Tibial nerve (tissue), 4 donors: Measurements from ENCODE around the gene DENND1A.

Source experiments
- EP300 ChIP-seq, 2 donors: sonication (generic); formaldehyde crosslinking; IDR thresholded peaks; one replicate each; pipeline ENCODE4 v1.6.1; 2017; ENCODE audit warnings: antibody characterized with exemption in 2 of 2, mild to moderate bottlenecking in 1 of 2
- POLR2A ChIP-seq, 2 donors: fragments of 450-650 bp; IDR thresholded peaks; one replicate each; pipeline ENCODE4 v1.6.1; 2017; ENCODE audit warnings: antibody characterized with exemption in 2 of 2, mild to moderate bottlenecking in 2 of 2, moderate library complexity in 2 of 2
- TF ChIP-seq, protein P1 (sequence below), 5 experiments: fragments of 200-600 bp in 3 of 5; fragments of 450-650 bp in 2 of 5; sonication (generic) in 3 of 5; IDR thresholded peaks; one replicate each; pipeline ENCODE4 v1.5.1; 2016 to 2019; ENCODE audit warnings: antibody characterized with exemption in 5 of 5, mild to moderate bottlenecking in 3 of 5, moderate library complexity in 2 of 5

DNA sequence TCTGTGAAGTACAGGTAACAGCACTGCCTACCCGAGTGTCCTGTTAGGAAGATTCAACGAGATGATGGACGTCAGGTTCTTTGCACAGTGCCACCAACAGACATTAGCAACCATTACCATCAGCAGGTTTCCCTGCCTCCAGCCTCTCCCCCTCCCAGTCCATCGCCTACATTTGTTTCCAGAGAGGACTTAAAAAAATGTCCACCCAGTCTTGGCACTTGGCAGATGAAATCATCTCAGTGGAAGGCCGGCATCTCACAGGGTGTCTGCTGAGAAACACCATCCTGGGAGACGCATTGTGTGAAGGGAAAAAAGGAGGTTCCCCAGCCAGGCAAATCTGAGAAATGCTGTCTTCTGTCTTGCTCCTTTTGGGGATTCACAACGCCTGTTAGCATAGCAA is 515.7 kb downstream of the DENND1A start:
- TF ChIP-seq, protein P1, sequence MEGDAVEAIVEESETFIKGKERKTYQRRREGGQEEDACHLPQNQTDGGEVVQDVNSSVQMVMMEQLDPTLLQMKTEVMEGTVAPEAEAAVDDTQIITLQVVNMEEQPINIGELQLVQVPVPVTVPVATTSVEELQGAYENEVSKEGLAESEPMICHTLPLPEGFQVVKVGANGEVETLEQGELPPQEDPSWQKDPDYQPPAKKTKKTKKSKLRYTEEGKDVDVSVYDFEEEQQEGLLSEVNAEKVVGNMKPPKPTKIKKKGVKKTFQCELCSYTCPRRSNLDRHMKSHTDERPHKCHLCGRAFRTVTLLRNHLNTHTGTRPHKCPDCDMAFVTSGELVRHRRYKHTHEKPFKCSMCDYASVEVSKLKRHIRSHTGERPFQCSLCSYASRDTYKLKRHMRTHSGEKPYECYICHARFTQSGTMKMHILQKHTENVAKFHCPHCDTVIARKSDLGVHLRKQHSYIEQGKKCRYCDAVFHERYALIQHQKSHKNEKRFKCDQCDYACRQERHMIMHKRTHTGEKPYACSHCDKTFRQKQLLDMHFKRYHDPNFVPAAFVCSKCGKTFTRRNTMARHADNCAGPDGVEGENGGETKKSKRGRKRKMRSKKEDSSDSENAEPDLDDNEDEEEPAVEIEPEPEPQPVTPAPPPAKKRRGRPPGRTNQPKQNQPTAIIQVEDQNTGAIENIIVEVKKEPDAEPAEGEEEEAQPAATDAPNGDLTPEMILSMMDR (IDR thresholded peaks at IDR 0.05), result no peak
- TF ChIP-seq POLR2A (IDR thresholded peaks at IDR 0.05) (no peak), EP300 (IDR thresholded peaks at IDR 0.05) (no peak)
